Measurements from ENCODE around the gene FANCE.

FANCE gene

GRCh38 chr6:35468181-35468979, 16.2 kb downstream of the FANCE start, which contains the start of gene RPL10A:
TSS of gene RPL10A (plus strand) at chr6:35468401. CDS start at chr6:35468435, 34 bp downstream.
- peak; percentile 95 for DNase-seq (ENCODE audit: low spot score)

GRCh38 chr6:35468980-35469750, 17.0 kb downstream of the FANCE start:
- DNase-seq (ENCODE audit: low spot score): no peak

DNA sequence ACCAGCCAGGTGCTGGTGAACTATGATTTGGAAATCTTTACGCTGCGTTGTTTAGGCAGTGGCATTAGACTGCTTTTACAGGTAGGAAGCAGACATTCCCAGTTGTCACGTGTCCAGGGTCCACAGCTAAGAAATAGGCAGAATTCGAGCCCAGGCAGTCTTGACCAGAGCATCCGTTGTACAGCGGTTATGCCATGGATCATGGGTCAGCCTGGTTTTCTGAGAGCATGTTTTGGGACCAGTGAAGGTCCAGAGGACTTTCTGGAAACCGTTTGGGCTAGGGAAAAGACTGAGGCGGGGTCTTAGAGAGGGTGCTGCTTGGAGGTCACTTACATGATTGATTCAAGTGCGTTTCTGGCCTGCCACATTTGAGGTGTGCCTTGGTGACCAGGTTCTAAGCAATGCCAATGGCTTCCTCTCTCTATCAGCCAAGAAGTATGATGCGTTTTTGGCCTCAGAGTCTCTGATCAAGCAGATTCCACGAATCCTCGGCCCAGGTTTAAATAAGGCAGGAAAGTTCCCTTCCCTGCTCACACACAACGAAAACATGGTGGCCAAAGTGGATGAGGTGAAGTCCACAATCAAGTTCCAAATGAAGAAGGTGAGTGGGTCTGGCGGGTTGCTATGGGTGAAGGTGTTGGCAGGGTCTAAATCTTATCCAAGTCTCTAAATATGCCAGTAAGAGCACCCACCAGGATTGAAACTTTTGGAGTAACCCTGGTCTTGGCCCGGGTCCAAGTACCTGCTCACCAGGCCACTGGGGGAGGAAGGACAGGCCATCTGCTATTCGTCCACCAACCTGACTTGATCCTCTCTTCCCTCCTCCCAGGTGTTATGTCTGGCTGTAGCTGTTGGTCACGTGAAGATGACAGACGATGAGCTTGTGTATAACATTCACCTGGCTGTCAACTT, 17.9 kb downstream of the FANCE start:
- no peak for DNase-seq (ENCODE audit: low spot score)

GRCh38 chr6:35470663-35471120, 18.6 kb downstream of the FANCE start:
- DNase-seq (ENCODE audit: low spot score): no peak

DNA sequence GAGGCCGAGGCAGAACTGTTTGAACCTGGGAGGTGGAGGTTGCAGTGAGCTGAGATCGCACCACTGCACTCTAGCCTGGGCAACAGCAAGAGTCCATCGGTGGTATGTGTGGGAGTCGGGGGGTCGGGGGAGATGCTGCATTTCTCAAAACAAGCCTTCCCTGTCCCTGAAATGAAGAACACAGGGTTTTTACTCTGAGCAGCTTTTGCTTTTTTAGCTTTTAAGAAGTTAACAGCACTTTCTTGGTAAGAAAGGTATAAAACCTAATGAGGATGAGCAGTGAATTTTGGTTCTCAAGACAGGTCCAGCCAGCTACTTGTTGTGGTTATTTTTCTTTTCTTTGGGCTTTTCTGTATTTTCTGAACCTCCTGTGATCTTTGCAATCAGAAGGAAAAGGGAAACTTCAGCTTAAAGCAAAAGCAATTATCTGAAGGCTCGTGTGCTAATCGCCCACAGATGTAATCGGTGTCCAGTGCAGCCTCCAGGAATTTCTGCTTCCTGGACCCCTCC, 19.8 kb downstream of the FANCE start:
- no peak for DNase-seq (ENCODE audit: low spot score)

GRCh38 chr6:35473075-35473849, 21.1 kb downstream of the FANCE start:
- DNase-seq (ENCODE audit: low spot score): no peak

DNA sequence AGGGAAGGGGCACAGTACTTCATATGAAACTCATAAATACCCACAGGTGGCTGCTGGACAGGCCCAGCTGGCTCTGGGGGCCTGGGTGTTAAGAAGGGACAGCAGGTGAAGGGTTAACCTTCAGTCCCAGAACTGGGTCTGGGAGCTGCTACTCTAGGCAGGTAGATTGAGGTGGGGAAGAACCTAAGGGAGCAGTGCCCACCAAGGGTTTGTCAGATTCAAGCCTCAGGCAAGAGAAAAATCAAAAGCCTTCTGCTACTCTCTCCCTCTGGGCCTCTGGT, 21.7 kb downstream of the FANCE start:
- no peak for DNase-seq (ENCODE audit: low spot score)

- no peak for DNase-seq (ENCODE audit: low spot score)
Measured at GRCh38 chr6:35474131-35474941, 22.2 kb downstream of the FANCE start.

DNA sequence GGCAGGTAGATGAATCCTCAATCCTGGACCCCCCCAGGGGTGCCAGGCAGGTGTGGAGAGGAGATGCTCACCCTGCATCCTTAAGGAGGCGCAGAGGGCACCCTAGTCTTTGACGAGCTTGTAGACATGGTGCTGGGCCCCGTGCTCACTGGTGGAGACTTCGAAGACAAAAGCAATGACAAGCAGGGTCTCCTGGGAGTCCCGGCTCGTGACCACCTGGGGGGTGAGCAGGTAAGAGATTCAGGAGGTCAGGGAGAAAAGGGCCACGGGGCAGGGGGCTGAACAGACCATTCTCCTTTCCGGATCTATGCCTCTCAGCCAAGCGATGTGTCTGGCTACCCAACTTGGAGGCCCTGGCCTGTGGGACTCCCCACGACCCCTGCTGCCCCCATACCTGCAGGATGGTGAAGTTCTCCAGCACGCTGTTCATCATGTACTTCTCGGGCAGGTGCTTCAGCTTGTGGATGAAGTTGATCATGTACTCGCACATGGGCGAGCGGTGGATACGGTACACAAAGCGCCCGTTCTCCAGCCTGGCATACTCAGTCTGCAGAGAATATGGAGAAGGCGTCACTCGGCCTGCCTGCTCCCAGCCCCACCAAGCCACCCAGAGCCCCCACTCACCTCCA, 22.9 kb downstream of the FANCE start:
- DNase-seq (ENCODE audit: low spot score): no peak

DNA sequence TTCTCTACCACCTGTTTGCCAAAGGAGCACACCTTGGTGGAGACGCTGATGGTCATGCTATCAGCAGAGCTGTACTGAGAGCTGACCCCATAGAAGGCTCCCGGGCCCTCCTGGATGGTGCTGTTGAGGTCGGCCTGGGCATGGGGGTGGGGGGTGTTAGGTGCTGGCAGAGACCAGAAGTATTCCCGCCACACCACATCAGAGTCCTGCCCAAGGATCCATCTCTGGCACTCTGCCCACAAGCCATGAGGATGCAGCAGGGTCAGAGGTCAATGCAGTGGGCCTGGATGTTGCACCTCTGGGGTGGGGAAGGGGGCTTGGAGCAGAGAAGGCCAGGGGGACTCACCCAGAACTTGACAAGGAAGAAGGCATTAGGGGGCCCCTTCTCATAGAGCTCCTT, 23.4 kb downstream of the FANCE start:
- DNase-seq (ENCODE audit: low spot score): no peak

GRCh38 chr6:35476004-35476403, 23.9 kb downstream of the FANCE start:
- no peak for DNase-seq (ENCODE audit: low spot score)

DNA sequence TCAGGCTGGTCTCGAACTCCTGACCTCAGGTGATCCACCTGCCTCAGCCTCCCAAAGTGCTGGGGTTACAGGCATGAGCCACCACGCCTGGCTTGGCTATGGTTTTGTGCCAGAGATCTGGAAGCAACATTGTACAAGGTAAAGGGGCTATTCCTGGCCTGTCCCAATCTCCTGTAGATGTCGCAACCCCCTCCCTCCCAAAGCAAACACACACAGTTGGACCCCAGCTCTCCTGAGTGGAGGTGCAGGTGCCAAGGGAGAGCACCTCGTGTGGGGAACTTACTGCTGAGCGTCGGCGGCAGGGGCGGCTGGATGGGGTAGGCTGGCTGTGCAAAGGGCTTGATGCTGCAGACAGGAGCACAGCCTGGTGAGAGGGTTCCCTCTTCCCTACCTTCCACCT, 24.9 kb downstream of the FANCE start:
- no peak for DNase-seq (ENCODE audit: low spot score)

DNA sequence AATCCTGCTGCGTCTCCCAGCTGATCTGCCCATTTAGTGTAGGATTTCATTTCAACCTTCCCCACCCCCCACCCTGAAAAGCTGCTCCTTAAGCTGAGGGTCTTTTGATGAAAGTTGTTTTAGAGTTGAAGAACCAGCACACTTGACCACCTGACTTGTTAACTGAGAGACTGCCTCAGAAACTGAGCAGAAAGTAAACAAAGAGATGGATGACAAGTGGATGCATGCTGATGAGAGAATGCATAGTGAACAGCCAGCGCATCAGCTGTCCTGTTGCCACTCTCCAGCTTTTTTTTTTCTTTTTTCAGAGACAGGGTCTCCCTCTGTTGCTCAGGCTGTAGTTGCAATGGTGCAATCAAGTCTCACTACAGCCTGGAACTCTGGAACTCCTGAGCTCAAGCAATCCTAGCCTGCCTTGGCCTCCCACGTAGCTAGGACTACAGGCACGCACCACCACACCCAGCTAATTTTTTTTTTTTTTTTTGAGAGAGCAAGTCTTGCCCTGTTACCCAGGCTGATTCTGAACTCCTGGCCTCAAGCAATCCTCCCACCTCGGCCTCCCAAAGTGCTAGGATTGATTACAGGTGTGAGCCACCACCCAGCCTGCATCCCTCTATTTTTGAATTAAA, 25.5 kb downstream of the FANCE start:
- DNase-seq (ENCODE audit: low spot score): no peak

DNA sequence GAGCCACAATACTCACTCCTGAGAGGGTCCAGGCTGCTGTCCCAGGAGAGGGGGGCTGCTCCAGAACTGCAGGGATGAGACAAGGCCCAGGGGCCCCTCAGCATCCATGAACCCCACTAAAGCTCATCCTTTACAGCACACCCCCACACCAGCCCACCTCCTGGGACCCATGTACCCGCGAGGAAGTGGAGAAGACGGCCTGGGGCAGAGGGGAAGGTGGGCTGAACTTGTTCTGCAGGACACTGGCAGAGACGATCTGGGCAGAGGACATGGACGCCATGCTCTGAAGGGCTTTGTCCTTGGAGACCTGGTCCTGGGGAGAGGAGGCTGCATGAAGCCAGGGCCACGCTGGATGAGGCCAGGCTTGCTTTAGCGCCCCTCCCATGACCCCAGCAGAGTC, 26.1 kb downstream of the FANCE start:
- DNase-seq (ENCODE audit: low spot score): no peak

- DNase-seq (ENCODE audit: low spot score): no peak
Measured at GRCh38 chr6:35480176-35480575, 28.0 kb downstream of the FANCE start.

GRCh38 chr6:35481226-35481625, 29.1 kb downstream of the FANCE start:
- DNase-seq (ENCODE audit: low spot score): no peak

GRCh38 chr6:35483062-35483461, 30.9 kb downstream of the FANCE start:
- no peak for DNase-seq (ENCODE audit: low spot score)

- no peak for DNase-seq (ENCODE audit: low spot score)
Measured at GRCh38 chr6:35483490-35483889, 31.4 kb downstream of the FANCE start.

GRCh38 chr6:35483893-35484645, 31.9 kb downstream of the FANCE start:
- no peak for DNase-seq (ENCODE audit: low spot score)

Data from left forelimb (tissue), 1 donor.